ENCODE data around the gene ALDH1L1.

DNA sequence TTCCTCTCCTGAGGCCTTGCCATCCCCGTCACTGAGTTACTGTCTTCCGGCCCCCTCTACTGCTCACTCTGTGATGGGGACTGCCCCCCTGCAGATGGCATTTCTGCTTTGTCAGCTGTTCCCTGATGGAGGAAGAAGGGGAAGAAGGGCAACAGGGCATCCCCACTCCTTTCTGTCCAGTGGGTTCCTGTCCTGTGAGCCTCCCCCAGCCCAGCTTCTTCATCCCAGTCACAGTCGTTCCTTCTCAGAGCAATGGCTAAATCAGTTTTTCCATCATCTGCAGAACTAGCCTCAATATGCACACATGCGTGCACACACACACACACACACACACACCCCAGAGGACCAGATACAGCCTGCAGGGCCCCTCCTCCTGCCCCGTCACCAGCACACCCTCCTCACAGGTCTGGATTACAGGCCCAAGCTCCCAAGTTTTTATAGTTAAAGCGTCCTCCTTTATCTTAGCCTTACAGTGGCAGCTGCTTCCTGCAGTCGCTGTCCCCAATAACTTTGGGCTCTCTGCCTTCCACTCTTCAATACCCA is 21.4 kb downstream of the ALDH1L1 start:
- TF ChIP-seq, protein P1, sequence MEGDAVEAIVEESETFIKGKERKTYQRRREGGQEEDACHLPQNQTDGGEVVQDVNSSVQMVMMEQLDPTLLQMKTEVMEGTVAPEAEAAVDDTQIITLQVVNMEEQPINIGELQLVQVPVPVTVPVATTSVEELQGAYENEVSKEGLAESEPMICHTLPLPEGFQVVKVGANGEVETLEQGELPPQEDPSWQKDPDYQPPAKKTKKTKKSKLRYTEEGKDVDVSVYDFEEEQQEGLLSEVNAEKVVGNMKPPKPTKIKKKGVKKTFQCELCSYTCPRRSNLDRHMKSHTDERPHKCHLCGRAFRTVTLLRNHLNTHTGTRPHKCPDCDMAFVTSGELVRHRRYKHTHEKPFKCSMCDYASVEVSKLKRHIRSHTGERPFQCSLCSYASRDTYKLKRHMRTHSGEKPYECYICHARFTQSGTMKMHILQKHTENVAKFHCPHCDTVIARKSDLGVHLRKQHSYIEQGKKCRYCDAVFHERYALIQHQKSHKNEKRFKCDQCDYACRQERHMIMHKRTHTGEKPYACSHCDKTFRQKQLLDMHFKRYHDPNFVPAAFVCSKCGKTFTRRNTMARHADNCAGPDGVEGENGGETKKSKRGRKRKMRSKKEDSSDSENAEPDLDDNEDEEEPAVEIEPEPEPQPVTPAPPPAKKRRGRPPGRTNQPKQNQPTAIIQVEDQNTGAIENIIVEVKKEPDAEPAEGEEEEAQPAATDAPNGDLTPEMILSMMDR (IDR thresholded peaks at IDR 0.05): no peak
- TF ChIP-seq POLR2A (IDR thresholded peaks at IDR 0.05): no peak

All from body of pancreas (tissue), 4 donors.